HEK293T (cell line): ENCODE measurements around the gene PCNX2.

Experiments
- ARNT ChIP-seq: fragments of 450-650 bp; IDR thresholded peaks from 2 replicates; pipeline ENCODE4 v1.6.1; 2017; ENCODE audit warnings: mild to moderate bottlenecking
- CTBP1 ChIP-seq: fragments of 450-650 bp; IDR thresholded peaks from 2 replicates; pipeline ENCODE4 v1.6.1; 2016; ENCODE audit warnings: borderline replicate concordance
- ELF4 ChIP-seq: fragments of 450-650 bp; IDR thresholded peaks from 2 replicates; pipeline ENCODE4 v1.6.1; 2017; ENCODE audit warnings: antibody characterized with exemption
- FOXK2 ChIP-seq: fragments of 450-650 bp; IDR thresholded peaks from 2 replicates; pipeline ENCODE4 v1.6.1; 2016; ENCODE audit warnings: mild to moderate bottlenecking
- FOXM1 ChIP-seq: fragments of 450-650 bp; IDR thresholded peaks from 2 replicates; pipeline ENCODE4 v1.6.1; 2017; ENCODE audit warnings: mild to moderate bottlenecking, borderline replicate concordance
- HDGF ChIP-seq: fragments of 450-650 bp; IDR thresholded peaks from 2 replicates; pipeline ENCODE4 v1.6.1; 2017; ENCODE audit warnings: antibody characterized with exemption, borderline replicate concordance
- L3MBTL2 ChIP-seq: fragments of 450-650 bp; conservative IDR thresholded peaks from 2 replicates; pipeline ENCODE4 v1.6.1; 2016; ENCODE audit warnings: mild to moderate bottlenecking
- NFRKB ChIP-seq: fragments of 450-650 bp; IDR thresholded peaks from 2 replicates; pipeline ENCODE4 v1.6.1; 2016; ENCODE audit warnings: mild to moderate bottlenecking, moderate library complexity
- PKNOX1 ChIP-seq: fragments of 450-650 bp; IDR thresholded peaks from 2 replicates; pipeline ENCODE4 v1.6.1; 2016
- SP1 ChIP-seq: fragments of 450-650 bp; IDR thresholded peaks from 2 replicates; pipeline ENCODE4 v1.6.1; 2017
- SUZ12 ChIP-seq: fragments of 450-650 bp; IDR thresholded peaks from 2 replicates; pipeline ENCODE4 v1.6.1; 2016; ENCODE audit warnings: mild to moderate bottlenecking
- TARDBP ChIP-seq: fragments of 450-650 bp; IDR thresholded peaks from 2 replicates; pipeline ENCODE4 v1.6.1; 2016
- ZNF384 ChIP-seq: fragments of 450-650 bp; IDR thresholded peaks from 2 replicates; pipeline ENCODE4 v1.6.1; 2016

- TF ChIP-seq SP1: no peak
- TF ChIP-seq SUZ12: no peak
- TF ChIP-seq PKNOX1: no peak
- TF ChIP-seq FOXM1: no peak
- TF ChIP-seq FOXK2: no peak
- no peak for TF ChIP-seq HDGF
- TF ChIP-seq TARDBP: no peak
- no peak for TF ChIP-seq CTBP1
- no peak for TF ChIP-seq NFRKB
- TF ChIP-seq ELF4: no peak
- TF ChIP-seq ZNF384: no peak
- no peak for TF ChIP-seq L3MBTL2
- no peak for TF ChIP-seq ARNT
These were observed 201.3 kb downstream of the PCNX2 start for GRCh38 chr1:233094269-233094668.
